GM12872 (cell line): ENCODE data around the gene PEMT.
A peak's percentile ranks its signal among the peaks of the same experiment; 100 is the strongest.

ENCODE experiments used
- CTCF ChIP-seq: IDR thresholded peaks from 3 replicates; pipeline ENCODE4 v1.5.1; 2011; ENCODE audit warnings: low read depth, mild to moderate bottlenecking, low read length, moderate library complexity; ENCODE audit not compliant: insufficient read depth

Gene PEMT

GRCh38 chr17:17626151-17626805 is 34.8 kb upstream of the PEMT start:
- TF ChIP-seq CTCF: no peak

- no peak for TF ChIP-seq CTCF
Measured at GRCh38 chr17:17624741-17625140, 33.2 kb upstream of the PEMT start.

DNA sequence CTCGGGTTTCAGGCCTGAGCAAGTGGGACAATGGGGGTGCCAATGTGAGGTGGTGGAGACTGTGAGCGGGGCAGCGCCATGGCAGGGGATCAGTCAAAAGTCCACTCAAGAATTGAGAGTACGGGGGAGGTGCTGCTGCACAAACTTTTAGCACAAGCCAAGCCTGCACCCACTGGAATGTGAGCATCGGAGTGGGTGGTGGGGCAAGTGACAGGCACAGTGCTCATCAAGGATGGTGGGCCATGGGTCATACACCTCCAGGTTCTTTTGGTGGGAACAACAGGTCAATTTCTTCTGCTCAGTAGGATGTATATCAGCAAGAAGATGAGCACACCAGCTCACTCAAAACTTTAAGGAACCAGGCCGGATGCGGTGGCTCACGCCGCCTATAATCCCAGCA is 32.4 kb upstream of the PEMT start:
- TF ChIP-seq CTCF: no peak

DNA sequence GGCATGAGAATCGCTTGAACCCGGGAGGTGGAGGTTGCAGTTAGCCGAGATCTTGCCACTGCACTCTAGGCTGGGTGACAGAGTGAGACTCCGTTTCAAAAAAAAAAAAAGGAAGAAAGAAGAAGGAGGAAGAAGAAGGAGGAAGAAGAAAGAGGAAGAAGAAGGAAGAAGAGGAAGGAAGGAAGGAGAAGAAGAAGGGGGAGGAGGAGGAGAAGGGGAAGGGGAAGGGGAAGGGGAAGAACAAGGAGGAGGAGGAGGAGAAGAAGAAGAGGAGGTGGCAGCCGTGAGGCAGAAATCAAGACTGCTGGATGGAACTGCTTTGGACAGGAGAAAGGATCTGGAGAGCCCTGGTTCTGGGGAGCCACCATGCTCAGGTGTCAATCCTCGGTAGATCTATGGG is 29.7 kb upstream of the PEMT start:
- no peak for TF ChIP-seq CTCF

DNA sequence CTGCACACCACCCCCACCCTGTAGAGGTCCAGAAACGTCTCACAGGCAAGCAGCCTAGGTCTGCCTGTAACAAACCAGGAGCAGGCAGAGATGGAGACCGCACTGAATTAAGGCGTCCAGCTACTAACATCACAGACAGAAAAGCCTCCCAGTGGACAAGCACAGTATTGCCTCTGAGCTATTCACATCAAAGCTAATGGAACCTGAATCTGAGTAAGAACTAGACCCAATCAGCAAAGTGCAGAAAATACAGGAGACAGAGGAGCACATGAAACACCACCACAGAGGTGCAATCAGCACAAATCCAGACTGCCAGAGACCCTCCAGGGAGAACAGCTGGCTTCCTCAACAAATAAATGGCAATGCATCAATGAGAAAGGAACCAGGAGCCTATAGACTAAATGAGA is 22.2 kb upstream of the PEMT start:
- peak; percentile 87 for TF ChIP-seq CTCF

GRCh38 chr17:17612085-17613022 is 20.8 kb upstream of the PEMT start:
- no peak for TF ChIP-seq CTCF

GRCh38 chr17:17609121-17609520 is 17.6 kb upstream of the PEMT start:
- no peak for TF ChIP-seq CTCF
